ENCODE data around the gene ATXN7L1. TPM values are rescaled to one million over a fixed set of nuclear protein-coding genes. Genes with fewer than 3 reads are reported as not detected.

The ATXN7L1 gene
- total and polyA plus RNA-seq, 7 donors, result 1.2 to 6.0 (median 3.0) TPM

GRCh38 chr7:105800442-105800841 is 76.0 kb downstream of the ATXN7L1 start:
- Histone ChIP-seq H3K36me3 (ENCODE audit: insufficient read depth in 1 of 2, low read depth in 1 of 2) (no peaks in the 10 kb centered on the region), H3K9me3 (no peaks in the 10 kb centered on the region), H3K27me3 (ENCODE audit: insufficient read depth in 3 of 3, low read length in 2 of 3) (no peaks in the 10 kb centered on the region), H3K4me3 (no peak overlapping the region), H3K4me1 (peaks cover 4% of the 10 kb centered on the region), H3K27ac (no peak overlapping the region)
- intact Hi-C loops (cut with DNase I), result no loop called here
- DNase-seq (no peak), ATAC-seq (no peak)
- no peak for TF ChIP-seq CTCF (IDR thresholded peaks at IDR 0.05)
- WGBS, 3 donors, result 71 to 79% (median 75%) methylated on average over 3 of the region's 3 CpGs

- 40 to 52% (median 41%) methylated on average over 7 of the region's 7 CpGs for WGBS, 3 donors
Observed at GRCh38 chr7:105799677-105800076, 76.7 kb downstream of the ATXN7L1 start.

GRCh38 chr7:105799006-105799405 is 77.4 kb downstream of the ATXN7L1 start:
- ATAC-seq (no peak), DNase-seq (no peak)
- H3K27ac ChIP-seq, result no peak overlapping the region
- WGBS, 3 donors, result 51 to 79% (median 55%) methylated on average over 4 of the region's 4 CpGs
- no peaks in the 10 kb centered on the region for H3K9me3 ChIP-seq
- no peaks in the 10 kb centered on the region for H3K36me3 ChIP-seq (ENCODE audit: insufficient read depth in 1 of 2, low read depth in 1 of 2)
- TF ChIP-seq CTCF (IDR thresholded peaks at IDR 0.05), result no peak
- intact Hi-C loops (cut with DNase I), result no loop called here
- no peaks in the 10 kb centered on the region for H3K27me3 ChIP-seq (ENCODE audit: insufficient read depth in 3 of 3, low read length in 2 of 3)
- no peak overlapping the region for H3K4me3 ChIP-seq
- peaks cover 4% of the 10 kb centered on the region for H3K4me1 ChIP-seq

More at GRCh38 chr7:105799677-105800076, 76.7 kb downstream of the ATXN7L1 start:
- peaks cover 4% of the 10 kb centered on the region for H3K4me1 ChIP-seq
- no peak for TF ChIP-seq CTCF (IDR thresholded peaks at IDR 0.05)
- DNase-seq, result no peak
- no peak overlapping the region for H3K4me3 ChIP-seq
- H3K27ac ChIP-seq, result no peak overlapping the region
- no peaks in the 10 kb centered on the region for H3K27me3 ChIP-seq (ENCODE audit: insufficient read depth in 3 of 3, low read length in 2 of 3)
- H3K9me3 ChIP-seq, result no peaks in the 10 kb centered on the region
- intact Hi-C loops (cut with DNase I), result no loop called here
- ATAC-seq, result peak in 2 of 4 donors; percentile 26 to 54
- H3K36me3 ChIP-seq (ENCODE audit: insufficient read depth in 1 of 2, low read depth in 1 of 2), result no peaks in the 10 kb centered on the region

- Histone ChIP-seq H3K4me1 (peaks cover 4% of the 10 kb centered on the region), H3K36me3 (ENCODE audit: insufficient read depth in 1 of 2, low read depth in 1 of 2) (no peaks in the 10 kb centered on the region), H3K9me3 (no peaks in the 10 kb centered on the region), H3K4me3 (no peak overlapping the region), H3K27me3 (ENCODE audit: insufficient read depth in 3 of 3, low read length in 2 of 3) (no peaks in the 10 kb centered on the region), H3K27ac (no peak overlapping the region)
- 87 to 92% (median 91%) methylated on average over 7 of the region's 7 CpGs for WGBS, 3 donors
- intact Hi-C loops (cut with DNase I), result no loop called here
- DNase-seq (no peak), ATAC-seq (no peak)
- TF ChIP-seq CTCF (IDR thresholded peaks at IDR 0.05), result no peak
Observed at GRCh38 chr7:105797652-105798051, 78.7 kb downstream of the ATXN7L1 start.

- no peak overlapping the region for H3K27ac ChIP-seq
- no peaks in the 10 kb centered on the region for H3K9me3 ChIP-seq
- H3K4me1 ChIP-seq, result peaks cover 4% of the 10 kb centered on the region
- DNase-seq, result no peak
- no peaks in the 10 kb centered on the region for H3K36me3 ChIP-seq (ENCODE audit: insufficient read depth in 1 of 2, low read depth in 1 of 2)
- ATAC-seq, result no peak
- no peak for TF ChIP-seq CTCF (IDR thresholded peaks at IDR 0.05)
- intact Hi-C loops (cut with DNase I), result no loop called here
- H3K27me3 ChIP-seq (ENCODE audit: insufficient read depth in 3 of 3, low read length in 2 of 3), result no peaks in the 10 kb centered on the region
- no peak overlapping the region for H3K4me3 ChIP-seq
- 92 to 95% (median 95%) methylated on average over 2 of the region's 2 CpGs for WGBS, 3 donors
Observed at GRCh38 chr7:105796365-105796764, 80.0 kb downstream of the ATXN7L1 start.

Measured in psoas muscle (tissue), 8 donors.